ENCODE data around the gene RHAG. TPM values are rescaled to one million over a fixed set of nuclear protein-coding genes. Genes with fewer than 3 reads are reported as not detected.

Gene RHAG
- total RNA-seq, 1 experiment from 2014 or later, result not detected

GRCh38 chr6:49646130-49646824 is 9.6 kb upstream of the RHAG start:
- Histone ChIP-seq H3K79me2 (ENCODE audit: low read length) (no peaks in the 10 kb centered on the region), H3K4me2 (ENCODE audit: low read depth, low read length, poor library complexity, severe bottlenecking) (no peak overlapping the region), H3K4me3 (ENCODE audit: low read length) (no peak overlapping the region), H2AFZ (ENCODE audit: low read length) (no peak overlapping the region), H3K9me2 (replicated peaks; ENCODE audit: insufficient read depth, low read length) (no peaks in the 10 kb centered on the region), H3K27me3 (ENCODE audit: low read length) (no peaks in the 10 kb centered on the region), H3K9me3 (ENCODE audit: low read length) (no peaks in the 10 kb centered on the region), H3K4me1 (ENCODE audit: low read length) (no peaks in the 10 kb centered on the region), H3K36me3 (ENCODE audit: insufficient read depth, low read length) (no peaks in the 10 kb centered on the region), H3K9ac (ENCODE audit: low read length) (no peak overlapping the region), H4K20me1 (ENCODE audit: insufficient read depth, low read depth, low read length) (no peaks in the 10 kb centered on the region), H3K27ac (ENCODE audit: low read length) (no peak overlapping the region)
- DNase-seq, result no peak

DNA sequence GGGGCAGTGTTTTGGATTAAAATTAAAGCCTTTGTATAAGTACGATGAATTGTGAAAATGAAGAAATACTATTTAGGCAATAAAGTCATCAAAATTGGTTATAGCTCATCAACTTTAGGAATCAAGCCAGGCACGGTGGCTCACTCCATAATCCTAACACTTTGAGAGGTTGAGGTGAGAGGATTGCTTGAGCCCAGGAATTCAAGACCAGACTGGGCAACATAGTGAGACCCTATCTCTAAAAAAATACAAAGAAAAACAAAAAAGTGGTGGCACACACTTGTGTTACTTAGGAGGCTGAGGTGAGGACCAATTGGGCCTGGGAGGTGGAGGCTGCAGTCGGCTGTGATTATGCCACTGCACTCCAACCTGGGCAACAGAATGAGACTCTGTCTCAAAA is 8.5 kb upstream of the RHAG start:
- H3K36me3 ChIP-seq (ENCODE audit: insufficient read depth, low read length), result no peaks in the 10 kb centered on the region
- H4K20me1 ChIP-seq (ENCODE audit: insufficient read depth, low read depth, low read length), result no peaks in the 10 kb centered on the region
- no peak for DNase-seq

DNA sequence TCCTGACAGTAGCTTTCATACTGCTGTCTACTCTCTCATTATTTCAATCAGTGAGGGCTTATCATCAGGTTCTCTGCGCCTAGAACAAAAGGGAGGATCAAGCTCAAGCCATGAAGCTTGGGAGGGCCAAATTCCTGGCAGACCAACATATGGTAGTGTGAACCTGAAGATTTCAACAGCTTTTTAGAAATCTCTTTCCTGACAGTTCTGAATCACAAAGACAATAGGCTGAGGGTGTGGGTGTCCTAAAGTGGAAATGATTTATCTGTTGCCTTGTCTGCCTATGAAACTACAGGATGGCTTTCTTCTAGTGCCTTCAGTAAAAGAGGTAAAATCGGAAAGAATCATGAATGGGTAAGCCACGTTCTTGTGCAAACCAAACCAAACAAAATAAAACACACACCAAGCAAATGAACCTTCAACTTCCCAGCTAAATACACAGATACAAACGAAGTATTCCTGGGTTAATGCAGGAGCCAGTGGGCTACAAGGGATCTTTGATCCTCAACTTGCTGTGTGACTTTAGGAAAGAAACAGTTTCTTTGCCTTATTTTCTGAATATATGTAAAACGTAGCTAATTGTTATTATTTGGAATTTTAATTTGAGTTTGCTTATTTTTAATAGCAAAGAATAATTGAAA is 2.7 kb upstream of the RHAG start:
- no peaks in the 10 kb centered on the region for H4K20me1 ChIP-seq (ENCODE audit: insufficient read depth, low read depth, low read length)
- no peak overlapping the region for H2AFZ ChIP-seq (ENCODE audit: low read length)
- H3K9ac ChIP-seq (ENCODE audit: low read length), result no peak overlapping the region
- H3K9me2 ChIP-seq (replicated peaks; ENCODE audit: insufficient read depth, low read length), result no peaks in the 10 kb centered on the region
- no peaks in the 10 kb centered on the region for H3K27me3 ChIP-seq (ENCODE audit: low read length)
- H3K27ac ChIP-seq (ENCODE audit: low read length), result no peak overlapping the region
- H3K9me3 ChIP-seq (ENCODE audit: low read length), result no peaks in the 10 kb centered on the region
- no peak overlapping the region for H3K4me3 ChIP-seq (ENCODE audit: low read length)
- H3K36me3 ChIP-seq (ENCODE audit: insufficient read depth, low read length), result no peaks in the 10 kb centered on the region
- no peak for DNase-seq
- H3K4me1 ChIP-seq (ENCODE audit: low read length), result no peaks in the 10 kb centered on the region
- H3K4me2 ChIP-seq (ENCODE audit: low read depth, low read length, poor library complexity, severe bottlenecking), result no peak overlapping the region
- H3K79me2 ChIP-seq (ENCODE audit: low read length), result no peaks in the 10 kb centered on the region

More for the DNA sequence above, 8.5 kb upstream of the RHAG start:
- H3K9me2 ChIP-seq (replicated peaks; ENCODE audit: insufficient read depth, low read length), result no peaks in the 10 kb centered on the region
- no peak overlapping the region for H3K4me2 ChIP-seq (ENCODE audit: low read depth, low read length, poor library complexity, severe bottlenecking)
- no peaks in the 10 kb centered on the region for H3K4me1 ChIP-seq (ENCODE audit: low read length)
- no peak overlapping the region for H3K27ac ChIP-seq (ENCODE audit: low read length)
- H3K9me3 ChIP-seq (ENCODE audit: low read length), result no peaks in the 10 kb centered on the region
- no peaks in the 10 kb centered on the region for H3K79me2 ChIP-seq (ENCODE audit: low read length)
- H3K27me3 ChIP-seq (ENCODE audit: low read length), result no peaks in the 10 kb centered on the region
- H2AFZ ChIP-seq (ENCODE audit: low read length), result no peak overlapping the region
- no peak overlapping the region for H3K9ac ChIP-seq (ENCODE audit: low read length)
- H3K4me3 ChIP-seq (ENCODE audit: low read length), result no peak overlapping the region

GRCh38 chr6:49637350-49637731 is 702 bp upstream of the RHAG start:
- no peaks in the 10 kb centered on the region for H3K27me3 ChIP-seq (ENCODE audit: low read length)
- no peaks in the 10 kb centered on the region for H3K36me3 ChIP-seq (ENCODE audit: insufficient read depth, low read length)
- H2AFZ ChIP-seq (ENCODE audit: low read length), result no peak overlapping the region
- no peak overlapping the region for H3K4me3 ChIP-seq (ENCODE audit: low read length)
- no peaks in the 10 kb centered on the region for H3K79me2 ChIP-seq (ENCODE audit: low read length)
- DNase-seq, result no peak
- H3K4me2 ChIP-seq (ENCODE audit: low read depth, low read length, poor library complexity, severe bottlenecking), result no peak overlapping the region
- H3K9ac ChIP-seq (ENCODE audit: low read length), result no peak overlapping the region
- no peak overlapping the region for H3K27ac ChIP-seq (ENCODE audit: low read length)
- H3K9me3 ChIP-seq (ENCODE audit: low read length), result no peaks in the 10 kb centered on the region
- H4K20me1 ChIP-seq (ENCODE audit: insufficient read depth, low read depth, low read length), result no peaks in the 10 kb centered on the region
- no peaks in the 10 kb centered on the region for H3K9me2 ChIP-seq (replicated peaks; ENCODE audit: insufficient read depth, low read length)
- no peaks in the 10 kb centered on the region for H3K4me1 ChIP-seq (ENCODE audit: low read length)

GRCh38 chr6:49635978-49636712 is 494 bp downstream of the RHAG start:
- no peaks in the 10 kb centered on the region for H3K27me3 ChIP-seq (ENCODE audit: low read length)
- H4K20me1 ChIP-seq (ENCODE audit: insufficient read depth, low read depth, low read length), result no peaks in the 10 kb centered on the region
- H3K79me2 ChIP-seq (ENCODE audit: low read length), result no peaks in the 10 kb centered on the region
- H3K9ac ChIP-seq (ENCODE audit: low read length), result no peak overlapping the region
- no peak overlapping the region for H3K4me2 ChIP-seq (ENCODE audit: low read depth, low read length, poor library complexity, severe bottlenecking)
- H3K36me3 ChIP-seq (ENCODE audit: insufficient read depth, low read length), result no peaks in the 10 kb centered on the region
- H2AFZ ChIP-seq (ENCODE audit: low read length), result no peak overlapping the region
- no peaks in the 10 kb centered on the region for H3K9me3 ChIP-seq (ENCODE audit: low read length)
- H3K4me1 ChIP-seq (ENCODE audit: low read length), result no peaks in the 10 kb centered on the region
- H3K27ac ChIP-seq (ENCODE audit: low read length), result no peak overlapping the region
- no peak overlapping the region for H3K4me3 ChIP-seq (ENCODE audit: low read length)
- no peak for DNase-seq
- H3K9me2 ChIP-seq (replicated peaks; ENCODE audit: insufficient read depth, low read length), result no peaks in the 10 kb centered on the region

GRCh38 chr6:49635480-49635879 is 1.2 kb downstream of the RHAG start:
- Histone ChIP-seq H3K9me2 (replicated peaks; ENCODE audit: insufficient read depth, low read length) (no peaks in the 10 kb centered on the region), H4K20me1 (ENCODE audit: insufficient read depth, low read depth, low read length) (no peaks in the 10 kb centered on the region), H3K36me3 (ENCODE audit: insufficient read depth, low read length) (no peaks in the 10 kb centered on the region), H2AFZ (ENCODE audit: low read length) (no peak overlapping the region), H3K4me1 (ENCODE audit: low read length) (no peaks in the 10 kb centered on the region), H3K79me2 (ENCODE audit: low read length) (no peaks in the 10 kb centered on the region), H3K9me3 (ENCODE audit: low read length) (no peaks in the 10 kb centered on the region), H3K4me3 (ENCODE audit: low read length) (no peak overlapping the region), H3K4me2 (ENCODE audit: low read depth, low read length, poor library complexity, severe bottlenecking) (no peak overlapping the region), H3K9ac (ENCODE audit: low read length) (no peak overlapping the region), H3K27ac (ENCODE audit: low read length) (no peak overlapping the region), H3K27me3 (ENCODE audit: low read length) (no peaks in the 10 kb centered on the region)
- no peak for DNase-seq

DNA sequence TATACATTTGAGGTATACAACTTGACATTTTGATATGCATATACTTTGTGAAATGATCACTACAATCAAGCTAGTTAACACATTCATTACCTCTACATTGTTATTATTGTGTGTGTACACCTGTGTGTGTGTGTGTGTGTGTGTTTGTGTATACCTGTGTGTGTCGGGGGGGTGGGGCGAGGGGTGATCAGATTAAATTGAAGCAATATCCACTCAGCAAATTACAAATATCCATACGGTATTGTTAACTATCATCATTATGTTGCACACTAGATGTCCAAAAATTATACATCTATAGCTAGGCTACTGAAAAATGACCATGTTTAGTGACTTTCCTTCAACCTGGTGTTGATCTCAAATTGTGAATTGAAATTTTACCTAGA is 1.8 kb downstream of the RHAG start:
- Histone ChIP-seq H3K9me3 (ENCODE audit: low read length) (no peaks in the 10 kb centered on the region), H3K4me2 (ENCODE audit: low read depth, low read length, poor library complexity, severe bottlenecking) (no peak overlapping the region), H3K27ac (ENCODE audit: low read length) (no peak overlapping the region), H3K4me1 (ENCODE audit: low read length) (no peaks in the 10 kb centered on the region), H3K9ac (ENCODE audit: low read length) (no peak overlapping the region), H3K4me3 (ENCODE audit: low read length) (no peak overlapping the region), H3K27me3 (ENCODE audit: low read length) (no peaks in the 10 kb centered on the region), H3K36me3 (ENCODE audit: insufficient read depth, low read length) (no peaks in the 10 kb centered on the region), H4K20me1 (ENCODE audit: insufficient read depth, low read depth, low read length) (no peaks in the 10 kb centered on the region), H3K79me2 (ENCODE audit: low read length) (no peaks in the 10 kb centered on the region), H3K9me2 (replicated peaks; ENCODE audit: insufficient read depth, low read length) (no peaks in the 10 kb centered on the region), H2AFZ (ENCODE audit: low read length) (no peak overlapping the region)
- no peak for DNase-seq

DNA sequence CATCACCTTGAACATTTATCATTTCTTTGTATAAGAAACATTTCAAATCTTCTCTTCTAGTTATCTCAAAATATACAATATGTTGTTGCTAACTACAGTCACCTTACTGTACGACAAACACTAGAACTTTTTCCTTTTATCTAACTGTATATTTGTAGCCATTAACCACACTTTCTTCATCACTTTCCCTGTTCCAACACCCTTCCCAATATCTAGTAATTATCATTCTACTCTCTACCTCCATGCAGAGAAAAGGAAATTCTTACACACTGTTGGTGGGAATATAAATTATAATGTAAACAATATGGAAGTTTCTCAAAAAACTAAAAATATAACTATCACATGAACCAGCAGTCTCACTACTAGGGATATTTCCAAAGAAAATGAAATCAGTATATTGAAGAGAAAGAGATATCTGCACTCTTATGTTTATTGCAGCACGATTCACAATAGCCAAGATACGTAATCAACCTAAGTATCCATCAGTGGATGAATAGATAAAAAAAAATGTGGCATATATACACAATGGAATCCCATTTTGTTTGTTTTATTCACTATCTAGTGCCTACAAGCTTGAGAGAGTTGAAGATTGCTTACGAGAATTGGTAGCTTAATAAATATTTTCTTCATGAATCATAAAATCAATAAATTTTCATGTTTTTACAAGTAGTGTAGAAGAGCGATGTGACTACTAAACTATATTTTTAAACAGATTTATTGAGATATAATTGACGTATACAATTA is 2.4 kb downstream of the RHAG start:
- Histone ChIP-seq H3K4me1 (ENCODE audit: low read length) (no peaks in the 10 kb centered on the region), H3K27me3 (ENCODE audit: low read length) (no peaks in the 10 kb centered on the region), H3K79me2 (ENCODE audit: low read length) (no peaks in the 10 kb centered on the region), H3K4me2 (ENCODE audit: low read depth, low read length, poor library complexity, severe bottlenecking) (no peak overlapping the region), H3K9me3 (ENCODE audit: low read length) (no peaks in the 10 kb centered on the region), H3K36me3 (ENCODE audit: insufficient read depth, low read length) (no peaks in the 10 kb centered on the region), H4K20me1 (ENCODE audit: insufficient read depth, low read depth, low read length) (no peaks in the 10 kb centered on the region), H3K9ac (ENCODE audit: low read length) (no peak overlapping the region), H3K27ac (ENCODE audit: low read length) (no peak overlapping the region), H3K9me2 (replicated peaks; ENCODE audit: insufficient read depth, low read length) (no peaks in the 10 kb centered on the region), H3K4me3 (ENCODE audit: low read length) (no peak overlapping the region), H2AFZ (ENCODE audit: low read length) (no peak overlapping the region)
- DNase-seq, result no peak
